ENCODE results near the gene FIG4.

DNA sequence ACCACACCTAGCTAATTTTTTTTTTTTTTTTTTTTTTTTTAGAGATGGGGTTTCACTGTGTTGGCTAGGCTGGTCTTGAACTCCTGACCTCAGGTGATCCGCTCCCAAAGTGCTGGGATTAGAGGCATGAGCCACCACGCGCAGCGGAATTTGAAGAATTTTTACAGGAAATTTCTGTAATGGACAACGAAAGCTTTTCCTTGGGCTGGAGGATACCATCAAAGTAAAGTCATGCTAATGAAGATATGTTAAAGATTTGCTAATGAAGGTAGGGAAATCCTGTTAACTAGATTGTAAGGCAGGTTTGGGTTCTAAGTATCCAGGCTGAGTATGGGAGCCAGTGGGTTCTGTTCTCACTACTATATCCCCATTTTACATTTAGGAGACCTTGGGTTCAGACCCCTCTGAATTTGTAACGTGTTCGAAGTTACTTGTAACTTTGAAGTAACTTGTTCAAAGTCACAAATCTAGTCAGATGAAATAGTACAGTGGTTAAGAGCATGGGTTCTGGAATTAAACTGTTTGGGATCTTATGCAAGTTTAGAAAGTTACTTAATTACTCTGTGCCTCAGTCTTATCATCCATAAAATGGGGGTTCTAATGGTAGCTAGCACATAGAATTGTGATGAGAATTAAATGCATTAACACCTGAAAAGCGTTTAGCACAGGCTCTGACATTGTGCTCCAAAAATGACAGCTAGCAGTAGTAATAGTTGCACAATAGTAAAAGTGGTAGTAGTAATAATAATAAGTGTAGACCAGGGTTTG, 163.6 kb downstream of the FIG4 start:
- TF ChIP-seq, protein P1, sequence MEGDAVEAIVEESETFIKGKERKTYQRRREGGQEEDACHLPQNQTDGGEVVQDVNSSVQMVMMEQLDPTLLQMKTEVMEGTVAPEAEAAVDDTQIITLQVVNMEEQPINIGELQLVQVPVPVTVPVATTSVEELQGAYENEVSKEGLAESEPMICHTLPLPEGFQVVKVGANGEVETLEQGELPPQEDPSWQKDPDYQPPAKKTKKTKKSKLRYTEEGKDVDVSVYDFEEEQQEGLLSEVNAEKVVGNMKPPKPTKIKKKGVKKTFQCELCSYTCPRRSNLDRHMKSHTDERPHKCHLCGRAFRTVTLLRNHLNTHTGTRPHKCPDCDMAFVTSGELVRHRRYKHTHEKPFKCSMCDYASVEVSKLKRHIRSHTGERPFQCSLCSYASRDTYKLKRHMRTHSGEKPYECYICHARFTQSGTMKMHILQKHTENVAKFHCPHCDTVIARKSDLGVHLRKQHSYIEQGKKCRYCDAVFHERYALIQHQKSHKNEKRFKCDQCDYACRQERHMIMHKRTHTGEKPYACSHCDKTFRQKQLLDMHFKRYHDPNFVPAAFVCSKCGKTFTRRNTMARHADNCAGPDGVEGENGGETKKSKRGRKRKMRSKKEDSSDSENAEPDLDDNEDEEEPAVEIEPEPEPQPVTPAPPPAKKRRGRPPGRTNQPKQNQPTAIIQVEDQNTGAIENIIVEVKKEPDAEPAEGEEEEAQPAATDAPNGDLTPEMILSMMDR (conservative IDR thresholded peaks at IDR 0.05; ENCODE audit: low read depth, low read length): no peak
- TF ChIP-seq NFE2L2 (IDR thresholded peaks at IDR 0.05; ENCODE audit: low read depth, low read length) (no peak), FOS (IDR thresholded peaks at IDR 0.05; ENCODE audit: low read depth, low read length) (no peak), POLR2A (IDR thresholded peaks at IDR 0.05; ENCODE audit: low read depth, low read length) (no peak)
- TF ChIP-seq, protein P2, sequence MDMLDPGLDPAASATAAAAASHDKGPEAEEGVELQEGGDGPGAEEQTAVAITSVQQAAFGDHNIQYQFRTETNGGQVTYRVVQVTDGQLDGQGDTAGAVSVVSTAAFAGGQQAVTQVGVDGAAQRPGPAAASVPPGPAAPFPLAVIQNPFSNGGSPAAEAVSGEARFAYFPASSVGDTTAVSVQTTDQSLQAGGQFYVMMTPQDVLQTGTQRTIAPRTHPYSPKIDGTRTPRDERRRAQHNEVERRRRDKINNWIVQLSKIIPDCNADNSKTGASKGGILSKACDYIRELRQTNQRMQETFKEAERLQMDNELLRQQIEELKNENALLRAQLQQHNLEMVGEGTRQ (IDR thresholded peaks at IDR 0.05; ENCODE audit: low read depth, low read length): no peak
